ENCODE measurements around the gene PRKG1.

GRCh38 chr10:51918440-51918839 is 844.2 kb downstream of the PRKG1 start:
- TF ChIP-seq EZH2 (IDR thresholded peaks at IDR 0.05; ENCODE audit: insufficient read depth, poor library complexity, severe bottlenecking) (no peak), EZH2phosphoT487 (IDR thresholded peaks at IDR 0.05; ENCODE audit: insufficient read depth, low read depth) (no peak)

All from GM23248 (cell line).